HG03378 (cell line): ENCODE measurements around the gene CRELD1.

Experiments used
- ATAC-seq: cut with Tn5 transposase; IDR thresholded peaks from one replicate; pipeline ENCODE4 v1.9.1; 2021; ENCODE audit warnings: mild to moderate bottlenecking, moderate library complexity; ENCODE audit not compliant: unreplicated experiment

The CRELD1 gene

DNA sequence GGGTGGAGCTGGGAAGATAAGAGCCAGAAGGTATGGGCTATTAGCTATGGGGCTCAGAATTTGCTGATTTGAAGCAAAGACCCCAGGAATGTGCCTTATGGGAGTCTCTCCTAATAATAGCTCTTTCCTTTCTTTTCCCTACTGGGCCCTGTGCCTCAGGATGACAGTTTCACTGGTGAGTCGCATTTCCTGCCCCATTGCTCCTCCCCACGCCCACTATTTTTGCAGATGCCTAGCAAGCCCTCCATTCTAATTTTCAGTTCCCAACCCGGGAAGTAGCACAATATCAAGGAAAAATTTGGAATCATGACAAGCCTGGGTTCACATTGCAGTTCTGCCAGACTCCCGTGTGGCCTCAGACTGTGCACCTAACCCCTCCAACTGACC lies 30.4 kb upstream of the CRELD1 start:
- no peak for ATAC-seq

DNA sequence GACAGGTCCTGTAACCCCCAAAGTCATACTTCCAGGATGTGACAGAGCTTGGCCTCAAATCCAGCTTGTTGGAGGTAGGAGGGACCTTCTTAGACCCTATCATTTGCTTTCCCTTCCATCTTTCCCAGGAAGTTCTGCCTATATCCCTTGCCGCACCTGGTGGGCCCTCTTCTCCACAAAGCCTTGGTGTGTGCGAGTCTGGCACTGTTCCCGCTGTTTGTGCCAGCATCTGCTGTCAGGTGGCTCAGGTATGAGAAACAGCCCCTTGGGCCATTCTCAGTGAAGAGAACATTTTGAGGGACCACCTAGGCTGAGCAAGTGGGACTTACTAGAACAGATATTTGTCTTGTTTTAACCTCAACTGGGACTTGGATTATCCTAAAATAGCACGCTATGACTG lies 29.7 kb upstream of the CRELD1 start:
- no peak for ATAC-seq

DNA sequence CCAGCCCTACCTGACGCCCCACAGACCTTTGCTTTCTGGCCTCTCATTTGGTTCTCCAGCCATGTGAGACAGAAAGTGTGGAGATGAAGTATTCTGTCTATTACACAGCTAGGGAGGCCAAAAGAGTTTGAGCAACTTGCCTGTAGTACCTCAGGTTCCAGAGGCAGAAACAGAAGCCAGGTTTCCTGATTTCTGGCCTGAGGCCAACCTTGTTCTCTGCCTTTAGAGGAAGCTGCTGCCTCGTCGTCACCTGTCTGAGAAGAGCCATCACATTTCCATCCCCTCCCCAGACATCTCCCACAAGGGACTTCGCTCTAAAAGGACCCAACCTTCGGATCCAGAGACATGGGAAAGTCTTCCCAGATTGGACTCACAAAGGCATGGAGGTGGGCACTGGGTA lies 27.2 kb upstream of the CRELD1 start:
- no peak for ATAC-seq

DNA sequence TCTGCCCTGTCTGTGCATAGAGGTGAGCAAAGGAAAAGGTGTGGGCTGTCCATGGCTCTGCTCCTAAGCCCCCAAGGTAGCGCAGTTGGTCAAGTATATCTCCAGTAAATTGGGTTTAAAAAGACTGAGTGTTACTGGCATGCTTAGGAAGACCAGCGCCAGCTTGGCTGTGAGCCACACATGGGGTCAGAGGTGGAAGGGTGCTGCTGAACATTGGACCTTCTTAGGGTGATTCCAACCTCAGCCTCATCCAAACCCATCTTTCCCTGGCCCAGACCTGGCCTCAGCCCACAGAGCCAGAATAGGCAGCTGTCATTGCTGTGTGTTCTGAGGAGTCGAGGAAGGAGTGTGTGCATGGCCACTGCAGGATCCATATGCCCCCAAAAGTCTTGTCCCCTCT lies 25.3 kb upstream of the CRELD1 start:
- ATAC-seq: no peak

DNA sequence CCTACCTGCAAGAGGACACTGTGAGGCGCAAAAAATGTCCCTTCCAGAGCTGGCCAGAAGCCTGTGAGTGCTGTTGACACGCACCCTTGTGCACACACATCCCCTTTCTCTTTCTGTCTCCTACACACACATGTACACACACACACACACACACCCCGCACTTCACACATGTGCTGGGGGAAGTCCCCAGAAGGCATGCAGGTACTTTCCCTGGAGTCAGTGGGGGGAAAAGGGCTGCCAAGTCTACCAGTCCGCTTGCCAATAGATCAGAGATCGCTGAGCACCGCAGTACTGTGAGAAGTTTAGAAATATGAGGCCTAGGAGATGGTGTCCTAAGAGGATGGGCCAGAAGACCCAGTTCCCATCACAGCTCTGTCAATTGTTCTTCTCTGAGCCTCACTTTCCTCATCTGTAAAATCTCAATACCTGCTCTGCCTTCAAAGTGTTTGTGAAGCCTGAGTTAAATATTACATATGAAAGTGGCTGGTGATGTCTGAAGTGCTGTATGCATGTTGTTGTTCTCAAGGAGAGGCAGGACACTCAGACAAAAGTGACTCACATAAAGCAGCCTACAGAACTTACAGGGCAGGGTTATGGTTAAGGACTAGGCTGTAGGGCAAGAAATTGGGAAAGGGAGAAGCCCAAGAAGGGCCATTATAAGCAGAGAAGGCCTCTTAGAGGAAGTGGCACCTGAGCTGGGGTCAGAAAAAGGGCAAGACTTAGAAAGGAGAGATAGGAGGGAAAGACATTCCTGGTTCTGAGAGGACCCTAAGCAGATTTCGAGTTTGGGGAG lies 24.2 kb upstream of the CRELD1 start:
- no peak for ATAC-seq

DNA sequence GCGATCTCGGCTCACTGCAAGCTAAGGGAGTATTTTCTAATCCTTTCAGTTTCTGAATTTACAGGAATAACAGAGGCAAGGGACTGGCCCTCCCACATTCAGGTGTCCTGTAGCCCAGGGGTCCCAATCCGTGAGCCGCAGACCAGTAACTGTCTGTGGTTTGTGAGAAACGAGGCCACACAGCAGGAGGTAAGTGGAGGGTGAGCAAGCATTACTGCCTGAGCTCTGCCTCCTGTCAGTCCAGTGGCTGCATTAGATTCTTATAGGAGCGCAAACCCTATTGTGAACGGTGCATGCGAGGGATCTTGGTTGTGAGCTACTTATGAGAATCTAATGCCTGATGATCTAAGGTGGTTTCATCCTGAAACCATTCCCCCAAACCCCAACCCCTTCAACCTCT lies 21.8 kb upstream of the CRELD1 start:
- no peak for ATAC-seq

DNA sequence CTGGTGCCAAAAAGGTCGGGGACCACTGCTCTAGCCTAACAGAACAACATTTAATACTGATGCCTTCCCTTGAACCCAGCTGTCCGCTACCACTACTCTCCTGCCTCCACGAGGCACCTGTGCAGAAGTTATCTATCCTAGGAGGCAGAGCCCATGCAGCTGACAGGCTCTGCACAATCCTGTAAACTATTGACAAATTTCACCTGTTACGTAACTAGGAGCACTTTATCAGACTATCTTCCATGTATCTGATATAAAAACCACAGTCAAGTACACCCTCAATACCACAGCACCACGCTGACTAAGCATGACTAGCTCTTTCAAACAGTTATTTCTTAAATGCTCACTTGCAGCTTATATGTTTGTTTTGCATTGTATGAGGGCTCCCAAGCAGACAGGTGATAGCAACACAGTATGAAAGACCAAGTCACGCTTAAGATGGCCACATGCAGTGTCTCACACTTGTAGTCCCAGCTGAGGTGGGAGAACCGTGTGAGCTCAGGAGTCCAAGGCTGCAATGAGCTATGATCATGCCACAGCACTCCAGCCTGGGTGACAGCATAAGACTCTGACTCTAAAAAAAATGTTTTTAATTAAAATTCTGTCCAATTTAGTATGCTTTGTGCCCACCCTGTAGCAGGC lies 21.2 kb upstream of the CRELD1 start:
- no peak for ATAC-seq

DNA sequence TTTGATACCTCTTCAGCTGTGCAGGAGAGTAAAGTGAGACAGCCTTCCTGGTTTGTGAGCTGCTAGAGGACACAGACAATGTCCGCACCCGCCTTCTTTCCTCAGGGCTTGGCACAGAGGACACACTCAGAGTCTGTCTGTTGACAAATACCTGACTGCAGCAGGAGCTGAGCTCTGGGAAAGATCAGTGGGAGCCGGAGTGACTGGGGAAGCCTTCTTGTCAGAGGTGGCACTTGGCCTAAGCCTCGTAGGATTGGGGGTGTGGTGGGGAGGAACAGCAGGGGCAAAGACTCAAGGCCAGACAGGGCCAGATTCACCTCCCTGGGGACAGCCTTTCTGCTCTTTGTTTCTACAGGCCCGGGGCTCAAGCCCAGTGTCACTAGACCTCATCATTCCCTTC lies 20.0 kb upstream of the CRELD1 start:
- ATAC-seq: no peak

DNA sequence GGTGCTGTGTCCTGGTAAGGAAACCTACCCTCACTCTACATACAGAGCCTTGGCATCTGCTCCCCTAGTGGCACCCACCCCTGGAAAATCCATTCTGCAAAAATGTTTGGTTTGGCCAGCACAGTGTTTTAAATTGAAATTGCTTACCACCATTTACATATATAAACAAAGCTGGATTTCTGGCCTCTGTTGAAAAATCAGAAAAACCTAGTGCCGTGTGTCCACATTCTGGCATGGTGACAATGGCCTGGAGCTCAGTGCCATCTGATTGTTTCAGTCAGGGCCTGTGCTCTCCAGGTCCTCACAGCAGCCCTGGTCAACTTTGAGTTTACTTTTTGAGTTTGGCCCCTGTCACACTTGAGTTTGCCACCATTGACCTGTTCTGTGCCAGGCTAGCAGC lies 19.6 kb upstream of the CRELD1 start:
- no peak for ATAC-seq

DNA sequence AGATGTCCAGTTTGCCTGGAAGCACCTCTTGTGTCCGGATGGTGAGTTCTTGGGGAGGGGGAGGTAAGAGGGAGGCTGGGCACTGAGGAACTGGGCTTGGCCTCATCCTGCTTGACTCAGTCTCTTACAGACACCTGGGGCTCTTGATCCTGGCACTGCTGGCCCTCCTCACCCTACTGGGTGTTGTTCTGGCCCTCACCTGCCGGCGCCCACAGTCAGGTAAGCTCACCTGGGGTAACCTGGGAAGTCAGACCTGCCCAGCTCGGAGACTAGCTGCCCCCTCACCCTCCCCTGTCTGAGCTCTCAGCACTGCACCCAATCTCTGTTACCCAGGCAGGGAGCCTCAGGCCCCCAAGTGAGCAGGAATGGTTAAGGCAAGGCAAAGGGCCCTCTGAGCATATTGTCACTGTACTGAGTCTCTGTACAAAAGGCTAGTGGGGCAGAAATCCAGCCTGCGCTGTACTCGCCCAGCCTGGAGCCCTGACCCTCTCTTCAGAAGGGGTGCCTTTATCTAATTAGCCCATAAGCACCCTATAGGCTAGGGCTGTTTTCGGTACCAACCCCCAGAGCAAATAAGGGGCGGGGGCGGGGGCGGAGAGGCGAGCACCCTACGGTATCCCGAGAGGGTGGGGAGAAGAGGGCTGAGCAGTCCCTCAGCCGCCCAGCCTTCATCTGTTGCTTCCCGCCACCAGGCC lies 18.9 kb upstream of the CRELD1 start:
- no peak for ATAC-seq

DNA sequence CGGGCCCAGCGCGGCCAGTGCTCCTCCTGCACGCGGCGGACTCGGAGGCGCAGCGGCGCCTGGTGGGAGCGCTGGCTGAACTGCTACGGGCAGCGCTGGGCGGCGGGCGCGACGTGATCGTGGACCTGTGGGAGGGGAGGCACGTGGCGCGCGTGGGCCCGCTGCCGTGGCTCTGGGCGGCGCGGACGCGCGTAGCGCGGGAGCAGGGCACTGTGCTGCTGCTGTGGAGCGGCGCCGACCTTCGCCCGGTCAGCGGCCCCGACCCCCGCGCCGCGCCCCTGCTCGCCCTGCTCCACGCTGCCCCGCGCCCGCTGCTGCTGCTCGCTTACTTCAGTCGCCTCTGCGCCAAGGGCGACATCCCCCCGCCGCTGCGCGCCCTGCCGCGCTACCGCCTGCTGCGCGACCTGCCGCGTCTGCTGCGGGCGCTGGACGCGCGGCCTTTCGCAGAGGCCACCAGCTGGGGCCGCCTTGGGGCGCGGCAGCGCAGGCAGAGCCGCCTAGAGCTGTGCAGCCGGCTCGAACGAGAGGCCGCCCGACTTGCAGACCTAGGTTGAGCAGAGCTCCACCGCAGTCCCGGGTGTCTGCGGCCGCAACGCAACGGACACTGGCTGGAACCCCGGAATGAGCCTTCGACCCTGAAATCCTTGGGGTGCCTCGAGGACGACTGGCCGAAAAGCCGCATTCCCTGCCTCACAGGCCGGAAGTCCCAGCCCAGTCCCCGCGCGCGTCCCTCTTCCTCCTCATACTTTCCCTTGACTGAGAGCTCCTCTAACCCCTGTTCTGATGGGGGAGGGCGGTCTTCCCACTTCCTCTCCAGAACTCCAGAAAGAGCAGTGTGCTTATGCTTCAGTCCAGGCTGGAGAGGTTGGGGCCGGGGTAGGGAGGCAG lies 18.1 kb upstream of the CRELD1 start:
- no peak for ATAC-seq

DNA sequence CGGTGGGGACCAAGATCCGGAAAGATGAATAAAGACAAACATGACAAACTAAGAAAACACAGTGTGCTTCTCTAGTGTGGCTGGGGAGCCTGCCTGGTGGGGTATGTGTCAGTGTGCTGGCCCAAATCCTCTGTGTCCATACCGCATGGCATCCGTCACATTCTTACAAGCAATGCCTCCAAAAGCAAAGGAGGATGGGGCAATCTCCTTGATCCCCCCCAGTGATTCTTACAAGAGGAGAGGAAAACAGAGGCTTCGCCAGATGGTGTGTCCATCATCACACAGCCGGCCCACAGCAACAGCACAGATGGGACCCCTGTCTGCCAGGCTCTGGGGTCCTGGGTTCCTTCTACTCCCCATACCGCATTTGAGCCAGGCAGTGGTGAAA lies 17.3 kb upstream of the CRELD1 start:
- ATAC-seq: no peak

DNA sequence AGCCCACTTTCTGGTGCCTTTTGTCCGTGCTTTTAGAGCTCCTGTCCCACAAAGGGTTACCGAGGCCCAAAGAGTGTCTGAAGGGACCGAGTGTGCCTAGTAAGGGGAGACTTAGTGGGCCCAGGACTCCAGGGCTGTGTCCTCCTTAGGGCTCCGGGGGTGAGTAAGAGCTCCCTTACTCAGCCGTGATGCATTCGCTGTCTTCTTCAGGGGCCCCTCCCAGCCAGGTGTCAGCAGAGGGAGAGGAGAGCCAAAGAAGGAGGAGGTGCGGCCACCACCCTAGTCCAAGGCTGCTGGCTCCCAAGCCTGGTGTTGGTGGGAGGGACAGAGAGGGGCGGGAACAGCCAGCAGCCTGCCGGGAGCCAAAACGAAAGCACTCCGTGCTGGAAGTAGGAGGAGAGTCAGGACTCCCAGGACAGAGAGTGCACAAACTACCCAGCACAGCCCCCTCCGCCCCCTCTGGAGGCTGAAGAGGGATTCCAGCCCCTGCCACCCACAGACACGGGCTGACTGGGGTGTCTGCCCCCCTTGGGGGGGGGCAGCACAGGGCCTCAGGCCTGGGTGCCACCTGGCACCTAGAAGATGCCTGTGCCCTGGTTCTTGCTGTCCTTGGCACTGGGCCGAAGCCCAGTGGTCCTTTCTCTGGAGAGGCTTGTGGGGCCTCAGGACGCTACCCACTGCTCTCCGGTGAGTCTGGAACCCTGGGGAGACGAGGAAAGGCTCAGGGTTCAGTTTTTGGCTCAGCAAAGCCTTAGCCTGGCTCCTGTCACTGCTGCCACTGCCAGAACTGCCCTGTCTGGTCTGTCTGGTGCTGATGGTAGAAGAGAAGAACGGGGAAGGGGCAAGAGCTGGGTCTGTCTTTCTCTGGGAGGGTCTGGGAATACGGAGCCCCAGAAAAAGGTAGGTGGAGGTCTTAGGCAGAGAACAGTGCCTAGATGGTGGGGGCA lies 16.6 kb upstream of the CRELD1 start, which contains the start of gene IL17RC:
TSS of gene IL17RC (plus strand) at position 365 of the 947 bp plus-strand sequence. CDS start at position 583, 218 bp downstream.
- ATAC-seq: no peak

DNA sequence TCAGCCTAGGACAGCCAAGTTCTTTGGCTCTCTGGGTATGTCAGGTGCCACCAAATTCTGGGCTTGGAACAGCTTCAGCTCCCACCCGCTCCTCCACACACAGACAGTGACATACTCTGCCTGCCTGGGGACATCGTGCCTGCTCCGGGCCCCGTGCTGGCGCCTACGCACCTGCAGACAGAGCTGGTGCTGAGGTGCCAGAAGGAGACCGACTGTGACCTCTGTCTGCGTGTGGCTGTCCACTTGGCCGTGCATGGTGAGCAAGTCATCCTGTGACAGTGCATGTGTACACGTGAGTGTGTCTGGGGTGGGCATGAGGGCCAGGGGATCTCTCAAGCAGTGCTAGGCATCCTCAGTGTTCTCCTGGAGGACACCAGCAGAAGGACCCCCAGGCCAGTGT lies 15.8 kb upstream of the CRELD1 start:
- no peak for ATAC-seq

DNA sequence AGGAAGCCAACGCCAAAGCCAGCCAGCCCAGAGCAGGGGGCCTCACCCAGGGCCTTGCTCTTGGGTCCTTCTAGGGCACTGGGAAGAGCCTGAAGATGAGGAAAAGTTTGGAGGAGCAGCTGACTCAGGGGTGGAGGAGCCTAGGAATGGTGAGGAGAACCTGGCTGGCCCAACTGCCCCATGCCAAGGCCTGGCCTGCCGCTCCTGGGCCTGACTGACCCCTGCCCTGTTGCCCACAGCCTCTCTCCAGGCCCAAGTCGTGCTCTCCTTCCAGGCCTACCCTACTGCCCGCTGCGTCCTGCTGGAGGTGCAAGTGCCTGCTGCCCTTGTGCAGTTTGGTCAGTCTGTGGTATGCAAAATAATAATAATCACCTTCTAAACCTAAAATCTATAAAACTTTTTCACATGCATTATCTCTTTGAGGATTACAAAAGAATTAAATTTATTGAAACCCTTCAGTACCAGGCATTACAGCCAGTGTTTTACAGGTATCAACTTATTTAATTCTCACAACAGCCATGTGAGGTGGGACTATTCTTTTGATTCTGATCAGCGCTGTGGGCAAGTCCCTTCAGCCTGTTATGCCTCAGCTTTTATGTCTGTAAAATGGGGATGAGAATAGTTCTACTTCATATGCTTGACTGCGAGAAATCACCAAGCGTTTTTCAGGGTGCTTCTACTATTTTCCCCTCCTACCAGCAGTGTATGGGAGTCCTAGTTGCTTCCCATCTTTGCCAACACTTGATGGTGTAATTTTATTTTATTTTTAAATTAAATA lies 15.2 kb upstream of the CRELD1 start:
- no peak for ATAC-seq

DNA sequence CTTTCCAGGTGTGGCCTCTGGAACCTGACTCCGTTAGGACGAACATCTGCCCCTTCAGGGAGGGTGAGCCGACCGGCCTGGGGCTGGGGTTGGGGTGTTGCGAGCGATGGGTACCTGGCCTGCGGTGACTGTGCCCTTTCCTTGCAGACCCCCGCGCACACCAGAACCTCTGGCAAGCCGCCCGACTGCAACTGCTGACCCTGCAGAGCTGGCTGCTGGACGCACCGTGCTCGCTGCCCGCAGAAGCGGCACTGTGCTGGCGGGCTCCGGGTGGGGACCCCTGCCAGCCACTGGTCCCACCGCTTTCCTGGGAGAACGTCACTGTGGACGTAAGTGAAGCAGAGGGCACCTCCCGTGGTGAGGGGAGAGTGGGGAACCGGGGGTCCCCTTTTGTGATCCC lies 5.5 kb upstream of the CRELD1 start:
- ATAC-seq: no peak

DNA sequence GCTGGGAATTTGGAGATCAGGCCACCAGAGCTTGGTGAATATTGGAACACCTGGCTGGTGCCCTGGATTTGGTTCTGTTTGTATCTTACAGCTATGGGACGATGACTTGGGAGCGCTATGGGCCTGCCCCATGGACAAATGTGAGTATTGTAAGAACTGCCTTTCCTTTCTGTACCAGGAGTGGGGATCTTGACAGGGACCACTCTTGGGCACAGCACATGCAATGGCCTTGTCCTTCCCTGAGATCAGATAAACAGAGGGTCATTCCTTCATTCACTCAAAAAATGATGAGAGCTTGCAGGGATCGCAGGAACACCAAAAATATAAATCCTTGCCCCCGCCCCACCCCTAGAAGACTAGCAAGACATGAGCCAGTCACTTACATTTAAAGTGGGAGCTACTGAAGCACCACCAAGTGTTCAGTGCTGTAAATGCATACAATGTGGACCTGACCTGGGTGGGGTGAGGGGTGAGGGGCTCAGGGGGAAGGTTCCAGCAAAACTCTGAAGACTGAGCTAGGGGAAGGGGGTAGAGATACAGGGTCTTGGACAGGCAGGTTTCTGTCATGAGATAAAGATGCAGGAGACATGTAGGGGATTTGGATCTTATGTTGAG lies 2.7 kb upstream of the CRELD1 start:
- no peak for ATAC-seq

DNA sequence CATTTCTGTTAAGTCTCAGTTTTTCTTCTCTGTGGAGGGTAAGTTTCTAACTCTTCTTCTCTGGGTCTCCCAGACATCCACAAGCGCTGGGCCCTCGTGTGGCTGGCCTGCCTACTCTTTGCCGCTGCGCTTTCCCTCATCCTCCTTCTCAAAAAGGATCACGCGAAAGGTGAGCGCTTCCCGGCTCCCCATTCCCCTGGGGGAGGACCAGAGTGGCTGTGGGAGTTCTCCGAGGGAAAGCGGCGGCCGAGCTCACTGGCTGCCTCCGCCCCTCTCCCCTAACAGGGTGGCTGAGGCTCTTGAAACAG lies 1.1 kb upstream of the CRELD1 start:
- ATAC-seq: no peak
